ENCODE measurements around the gene EPGN. TPM values are rescaled to one million over a fixed set of nuclear protein-coding genes. Genes with fewer than 3 reads are reported as not detected.

EPGN gene
- not detected in 5 replicates for total RNA-seq (2022; extraction: Qiagen RNA extraction)

DNA sequence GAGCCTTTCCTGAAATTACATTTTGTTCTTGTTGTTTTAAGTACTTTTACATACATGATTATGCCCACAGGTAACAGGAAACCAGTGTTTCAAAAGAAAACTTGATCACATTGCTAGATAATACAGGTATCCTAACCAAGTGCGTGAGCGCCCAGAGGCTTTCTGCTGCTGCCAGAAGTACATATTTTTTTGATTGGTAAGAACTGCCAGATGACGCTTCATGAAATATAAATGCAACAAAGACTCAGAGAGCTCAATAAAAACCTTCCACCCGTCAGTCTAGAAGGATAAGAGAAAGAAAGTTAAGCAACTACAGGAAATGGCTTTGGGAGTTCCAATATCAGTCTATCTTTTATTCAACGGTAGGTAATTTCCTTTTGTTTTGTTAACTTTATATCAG lies at the start of gene EPGN:
EPGN (plus strand) TSS at position 256 of the 400 bp plus-strand sequence; CDS start at position 320, 64 bp downstream.

DNA sequence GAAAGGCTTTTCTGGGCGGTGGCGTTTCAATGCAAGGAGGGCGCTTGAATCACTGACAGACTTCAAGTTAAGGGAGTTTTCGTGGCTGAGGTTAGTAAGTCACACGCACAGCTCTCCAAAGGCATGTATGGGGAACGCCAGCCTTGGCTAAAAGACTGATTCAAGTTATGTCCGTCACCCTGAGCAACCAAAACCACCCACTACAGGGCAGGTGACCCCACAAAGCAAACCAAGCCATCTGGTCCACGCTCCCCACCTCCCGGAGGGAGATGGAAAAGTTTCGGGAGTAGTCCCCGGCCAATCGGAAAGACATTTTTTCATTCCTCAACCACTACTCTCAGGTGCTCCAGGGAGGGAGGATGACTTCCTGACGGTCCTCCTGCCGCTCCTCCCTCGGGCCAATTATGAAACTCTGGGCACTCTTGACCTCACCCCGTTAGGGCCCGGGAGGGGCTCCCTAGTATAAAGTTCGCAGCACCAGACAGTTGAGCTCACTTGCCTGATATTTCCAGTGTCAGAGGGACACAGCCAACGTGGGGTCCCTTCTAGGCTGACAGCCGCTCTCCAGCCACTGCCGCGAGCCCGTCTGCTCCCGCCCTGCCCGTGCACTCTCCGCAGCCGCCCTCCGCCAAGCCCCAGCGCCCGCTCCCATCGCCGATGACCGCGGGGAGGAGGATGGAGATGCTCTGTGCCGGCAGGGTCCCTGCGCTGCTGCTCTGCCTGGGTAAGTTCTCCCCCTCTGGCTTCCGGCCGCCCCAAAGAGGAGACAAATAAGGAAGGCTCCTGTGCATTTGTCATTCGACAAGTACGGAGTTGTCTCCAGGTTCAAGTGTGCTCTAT lies 56.6 kb downstream of the EPGN start, which contains the start of gene EREG:
EREG (plus strand) TSS at position 494 of the 840 bp plus-strand sequence; CDS start at position 658, 164 bp downstream.

Other genes with a start within 250 kb of the EPGN start
- 10.9 to 15.4 TPM (median 15.0 TPM) in 5 replicates for gene CXCL2, start 209.3 kb upstream of the EPGN start, total RNA-seq (2022; extraction: Qiagen RNA extraction)
- gene MTHFD2L, start 150.4 kb upstream of the EPGN start, total RNA-seq (2022; extraction: Qiagen RNA extraction): 8.6 to 10.0 TPM (median 9.2 TPM) in 5 replicates
- 12.6 to 18.5 TPM (median 16.3 TPM) in 5 replicates for gene EREG, start 56.7 kb downstream of the EPGN start, total RNA-seq (2022; extraction: Qiagen RNA extraction)
- 30.9 to 36.6 TPM (median 33.2 TPM) in 5 replicates for gene AREG, start 136.7 kb downstream of the EPGN start, total RNA-seq (2022; extraction: Qiagen RNA extraction)